Measurements from ENCODE around the gene GPANK1. TPM values are rescaled to one million over a fixed set of nuclear protein-coding genes. Genes with fewer than 3 reads are reported as not detected.

The GPANK1 gene
- total RNA-seq, 1 experiment from 2014 or later = 18.3 TPM

GRCh38 chr6:31639043-31639442, 25.8 kb downstream of the GPANK1 start:
- H3K4me1 ChIP-seq (ENCODE audit: control insufficient read depth, insufficient read depth, low read length) = peaks cover 11% of the 10 kb centered on the region; the same call in 1 of the 2 replicates
- H3K27me3 ChIP-seq (ENCODE audit: control insufficient read depth, insufficient read depth, low read length) = no peaks in the 10 kb centered on the region
- no peaks in the 10 kb centered on the region for H3K9me3 ChIP-seq (ENCODE audit: control insufficient read depth, insufficient read depth, low read depth, low read length)
- in situ Hi-C loops (cut with HindIII; ENCODE audit: low pct_unique_long_range_greater_than_20kb, low sequenced_read_pairs) = no loop called here
- no peak overlapping the region for H3K4me3 ChIP-seq (ENCODE audit: low read depth in 2 of 2, low read length in 2 of 2)
- ATAC-seq (peak; percentile 28), DNase-seq (ENCODE audit: low read depth, low spot score) (no peak)
- no TSS peak for BruUV-seq (replicated peaks)
- TF ChIP-seq POLR2AphosphoS5 (IDR thresholded peaks at IDR 0.05; ENCODE audit: low read depth, low read length) (peak; percentile 68; the same call in 1 of the 2 replicates), CTCF (IDR thresholded peaks at IDR 0.05) (no peak)
- peaks cover 22% of the 10 kb centered on the region; the same call in 1 of the 2 replicates for H3K36me3 ChIP-seq (ENCODE audit: control insufficient read depth, insufficient read depth, low read length)
- no peak overlapping the region for H3K27ac ChIP-seq (ENCODE audit: low read length)
- ChIA-PET POLR2A (interaction anchor here (0.6 to 3.0 kb wide), 2 partner anchors 13 to 145 kb away, joined by 5 to 9 read pairs; partner anchors contain the start of gene BAG6), CTCF (no interaction called here)
- intact Hi-C loops (cut with micrococcal nuclease; ENCODE audit: unreplicated experiment) = no loop called here

DNA sequence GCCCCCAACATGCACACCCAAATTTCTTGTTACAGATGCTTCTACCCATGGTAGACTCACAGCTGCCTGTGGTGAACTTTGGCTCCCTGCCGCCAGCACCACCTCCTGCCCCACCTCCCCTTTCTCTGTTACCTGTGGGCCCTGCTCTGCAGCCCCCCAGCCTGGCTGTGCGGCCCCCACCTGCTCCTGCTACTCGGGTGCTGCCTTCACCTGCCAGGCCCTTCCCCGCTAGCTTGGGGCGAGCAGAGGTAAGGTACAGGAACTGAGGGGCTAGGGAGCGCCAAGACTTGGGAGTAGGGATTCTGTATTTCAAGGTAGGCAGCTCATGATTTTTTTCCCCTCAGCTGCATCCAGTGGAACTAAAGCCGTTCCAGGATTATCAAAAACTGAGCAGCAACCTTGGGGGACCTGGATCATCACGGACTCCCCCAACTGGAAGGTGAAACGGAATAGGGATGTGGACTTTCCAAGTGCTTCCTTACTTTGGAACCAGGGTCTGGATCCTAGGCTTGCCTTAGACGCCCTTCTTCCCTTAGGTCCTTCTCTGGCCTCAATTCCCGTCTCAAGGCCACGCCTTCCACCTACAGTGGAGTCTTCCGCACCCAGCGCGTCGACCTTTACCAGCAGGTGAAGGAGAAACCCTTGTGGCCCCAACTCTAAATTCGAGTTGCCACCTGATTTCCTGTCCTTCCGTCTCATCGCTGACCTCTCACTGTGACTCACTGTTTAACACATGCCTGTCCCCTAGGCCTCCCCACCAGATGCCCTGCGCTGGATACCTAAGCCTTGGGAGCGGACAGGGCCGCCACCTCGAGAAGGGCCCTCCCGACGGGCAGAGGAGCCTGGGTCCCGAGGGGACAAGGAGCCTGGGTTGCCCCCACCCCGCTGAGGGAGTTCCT, 27.9 kb downstream of the GPANK1 start:
- peaks cover 28% of the 10 kb centered on the region for H3K36me3 ChIP-seq (ENCODE audit: control insufficient read depth, insufficient read depth, low read length)
- H3K27ac ChIP-seq (ENCODE audit: low read length) = no peak overlapping the region
- TF ChIP-seq TCF7L2 (IDR thresholded peaks at IDR 0.05; ENCODE audit: low read depth, low read length) (no peak), SIN3A (IDR thresholded peaks at IDR 0.05; ENCODE audit: borderline replicate concordance, insufficient read depth, low read depth, low read length) (no peak), POLR2AphosphoS5 (IDR thresholded peaks at IDR 0.05; ENCODE audit: low read depth, low read length) (no peak), REST (IDR thresholded peaks at IDR 0.05; ENCODE audit: insufficient read depth in 1 of 2, low read depth in 2 of 2, low read length in 1 of 2) (no peak), CTCF (IDR thresholded peaks at IDR 0.05) (no peak)
- ChIA-PET POLR2A (no interaction called here), CTCF (no interaction called here)
- ATAC-seq = no peak
- no peaks in the 10 kb centered on the region for H3K9me3 ChIP-seq (ENCODE audit: control insufficient read depth, insufficient read depth, low read depth, low read length)
- BruUV-seq (replicated peaks) = no TSS peak
- peaks cover 11% of the 10 kb centered on the region; the same call in 1 of the 2 replicates for H3K4me1 ChIP-seq (ENCODE audit: control insufficient read depth, insufficient read depth, low read length)
- DNase-seq (ENCODE audit: low read depth, low spot score) = no peak
- H3K27me3 ChIP-seq (ENCODE audit: control insufficient read depth, insufficient read depth, low read length) = no peaks in the 10 kb centered on the region
- intact Hi-C loops (cut with micrococcal nuclease; ENCODE audit: unreplicated experiment) = no loop called here
- in situ Hi-C loops (cut with HindIII; ENCODE audit: low pct_unique_long_range_greater_than_20kb, low sequenced_read_pairs) = no loop called here
- no peak overlapping the region for H3K4me3 ChIP-seq (ENCODE audit: low read depth in 2 of 2, low read length in 2 of 2)
